ENCODE data around the gene PTPRM. TPM values are rescaled to one million over a fixed set of nuclear protein-coding genes. Genes with fewer than 3 reads are reported as not detected.

The PTPRM gene
- total and polyA plus RNA-seq, 2 donors (not counting 3 experiments of a cell fraction or from before 2014, with no cell fraction given) = 37.4 to 43.7 TPM

DNA sequence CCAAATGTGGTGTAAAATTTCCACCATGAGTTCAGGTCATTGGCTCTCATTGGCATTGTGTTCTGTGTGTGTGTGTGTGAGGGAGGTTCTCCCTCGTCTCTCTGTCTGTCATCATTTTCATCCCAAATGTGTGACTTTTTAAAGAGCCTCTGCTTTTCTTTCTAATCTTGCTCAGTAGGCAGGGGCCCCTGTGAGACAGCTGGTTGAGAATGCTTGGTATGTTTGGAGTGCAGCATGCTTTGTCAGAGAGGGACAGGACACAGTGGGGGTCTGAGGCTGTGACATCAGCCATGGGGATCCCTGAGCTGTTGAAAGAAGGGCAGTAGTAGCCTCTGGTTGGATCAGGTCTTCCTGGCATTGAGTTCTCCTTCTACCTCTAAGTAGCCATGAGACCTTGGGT lies 10.6 kb downstream of the PTPRM start:
- H2AFZ ChIP-seq (ENCODE audit: low read depth, low read length) = no peak overlapping the region
- dilution Hi-C loops (cut with MboI; ENCODE audit: extremely low pct_ligation_motif_present, low sequenced_read_pairs) = no loop called here
- POLR2A ChIA-PET = no interaction called here

More for the DNA sequence above, 10.6 kb downstream of the PTPRM start:
- TF ChIP-seq POLR2AphosphoS5 (IDR thresholded peaks at IDR 0.05; ENCODE audit: insufficient read depth, low read depth, low read length) (no peak), CTCF (IDR thresholded peaks at IDR 0.05; ENCODE audit: extremely low read depth in 1 of 2, insufficient read depth in 1 of 2, low read depth in 1 of 2, low read length in 2 of 2) (no peak)
- no peaks in the 10 kb centered on the region for H3K9me1 ChIP-seq (replicated peaks; ENCODE audit: control insufficient read depth, extremely low read depth, insufficient read depth, low read length)
- intact Hi-C loops (cut with micrococcal nuclease) = no loop called here
- no peak overlapping the region for H3K4me2 ChIP-seq (ENCODE audit: insufficient read depth, low read length)
- no TSS peak for BruUV-seq (replicated peaks)
- no peak overlapping the region for H3K27ac ChIP-seq (ENCODE audit: insufficient read depth, low read depth, low read length)
- H3K4me1 ChIP-seq (ENCODE audit: control insufficient read depth, extremely low read depth, insufficient read depth, low read length) = peaks cover 3% of the 10 kb centered on the region
- CTCF ChIA-PET = interaction anchor here (1.3 to 2.0 kb wide), 2 partner anchors 10 to 11 kb away, joined by 4 to 5 read pairs; no protein-coding TSS in a partner anchor
- H4K20me1 ChIP-seq (replicated peaks; ENCODE audit: control insufficient read depth, extremely low read depth, insufficient read depth, low read length) = no peaks in the 10 kb centered on the region
- H3K4me3 ChIP-seq (replicated peaks in 1 of 3; ENCODE audit: insufficient read depth in 1 of 3, low read depth in 1 of 3, low read length in 3 of 3) = no peak overlapping the region
- H3K9me3 ChIP-seq (replicated peaks; ENCODE audit: control insufficient read depth, insufficient read depth, low read length) = no peaks in the 10 kb centered on the region
- H3K36me3 ChIP-seq (ENCODE audit: control insufficient read depth in 2 of 2, extremely low read depth in 1 of 2, insufficient read depth in 2 of 2, low read length in 2 of 2) = no peaks in the 10 kb centered on the region
- H3K79me2 ChIP-seq (ENCODE audit: control insufficient read depth, insufficient read depth, low read length) = no peaks in the 10 kb centered on the region
- FAIRE-seq (no peak), DNase-seq (ENCODE audit: low read depth, low spot score) (no peak)
- H3K9ac ChIP-seq (replicated peaks; ENCODE audit: extremely low read depth, insufficient read depth, low read length) = no peak overlapping the region
- H3K27me3 ChIP-seq (ENCODE audit: control insufficient read depth in 2 of 2, insufficient read depth in 2 of 2, low read length in 2 of 2) = no peaks in the 10 kb centered on the region

Measured in endothelial cell of umbilical vein (primary cell).